HT1080 (cell line): ENCODE data around the gene FOXJ3. TPM values are rescaled to one million over a fixed set of nuclear protein-coding genes. Genes with fewer than 3 reads are reported as not detected.

Source experiments
- DNase-seq: peaks from one replicate; pipeline ENCODE4 v3.0.0-alpha.2; 2015; ENCODE audit warnings: low read depth
- total RNA-seq: library from RNA; depleted of rRNA; stranded (reverse); fragments of >200 nt; shearing (Covaris generic); gene quantifications from 2 replicates; pipeline ENCODE4 v1.2.3, GENCODE V29; 2014

Gene FOXJ3
- total RNA-seq, 1 experiment from 2014 or later, result 30.6 TPM

DNA sequence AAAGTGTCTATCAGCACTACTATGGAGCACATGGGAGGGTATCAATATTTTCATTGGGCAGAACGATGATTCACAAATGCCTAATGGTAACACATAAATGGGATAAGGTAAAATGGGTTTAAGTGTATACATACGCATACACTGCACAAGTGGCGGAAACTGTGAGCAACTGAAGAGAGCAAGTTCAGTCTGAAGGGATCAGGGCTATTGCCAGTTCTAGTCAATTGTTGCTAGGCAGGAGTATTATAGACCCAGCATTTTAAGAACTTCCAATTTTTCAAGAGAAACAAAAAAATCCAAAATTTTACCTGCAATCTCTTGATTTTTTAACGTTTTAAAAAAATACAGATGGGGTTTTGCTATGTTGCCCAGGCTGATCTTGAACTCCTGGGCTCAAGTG is 23.1 kb downstream of the FOXJ3 start:
- DNase-seq, result no peak

DNA sequence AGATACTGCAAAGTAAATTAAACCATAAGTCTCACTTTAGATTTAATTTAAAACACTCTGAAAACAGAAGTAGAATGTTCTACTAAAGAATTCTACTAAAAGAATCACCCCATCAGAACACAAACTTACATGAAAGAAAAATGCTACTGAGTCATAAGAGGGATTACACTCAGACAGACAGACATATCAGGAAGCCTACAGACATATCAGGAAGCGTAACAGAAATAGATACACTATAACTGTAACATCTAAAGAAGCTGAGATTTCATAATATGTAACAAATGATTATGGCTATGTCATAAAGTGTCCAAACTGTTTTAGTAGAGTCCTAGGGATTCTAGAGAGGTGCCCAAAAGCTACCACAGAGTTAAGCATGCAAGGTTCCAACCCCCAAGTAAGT is 23.9 kb downstream of the FOXJ3 start:
- DNase-seq, result no peak

DNA sequence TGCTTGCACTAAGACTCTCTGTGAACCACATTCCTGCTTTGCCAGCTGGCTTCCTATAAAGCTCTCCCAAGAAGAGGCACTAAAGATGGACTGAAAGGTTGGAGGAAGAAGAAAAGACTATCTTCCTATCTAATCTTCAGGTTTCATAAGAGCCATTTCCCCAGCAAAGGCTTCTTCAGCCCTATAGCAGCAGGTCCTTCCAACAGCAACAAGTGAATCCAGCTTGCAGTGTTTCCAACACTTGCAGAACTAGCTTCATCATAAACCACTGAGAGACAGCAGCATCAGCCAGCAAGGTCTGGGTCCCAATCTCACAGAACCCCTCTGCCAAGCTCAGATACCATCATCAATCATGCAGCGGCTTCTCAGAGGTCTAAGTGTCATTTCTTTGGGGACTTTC is 28.1 kb downstream of the FOXJ3 start:
- DNase-seq, result no peak

DNA sequence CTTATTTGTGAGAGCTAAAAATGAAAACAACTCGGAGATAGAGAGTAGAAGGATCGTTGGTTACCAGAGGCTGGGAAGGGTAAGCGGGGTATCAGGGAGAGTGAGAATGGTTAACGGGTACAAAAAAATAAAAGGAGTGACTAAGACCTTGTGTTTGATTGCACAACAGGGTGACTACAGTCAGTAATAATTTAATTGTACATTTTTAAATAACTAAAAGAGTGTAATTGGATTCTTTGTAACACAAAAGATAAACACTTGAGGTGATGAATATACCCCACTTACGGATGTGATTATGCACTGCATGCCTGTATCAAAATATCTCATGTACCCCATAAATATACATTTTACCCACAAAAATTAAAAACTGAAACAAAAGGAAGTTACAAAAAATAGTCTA is 29.4 kb downstream of the FOXJ3 start:
- no peak for DNase-seq

DNA sequence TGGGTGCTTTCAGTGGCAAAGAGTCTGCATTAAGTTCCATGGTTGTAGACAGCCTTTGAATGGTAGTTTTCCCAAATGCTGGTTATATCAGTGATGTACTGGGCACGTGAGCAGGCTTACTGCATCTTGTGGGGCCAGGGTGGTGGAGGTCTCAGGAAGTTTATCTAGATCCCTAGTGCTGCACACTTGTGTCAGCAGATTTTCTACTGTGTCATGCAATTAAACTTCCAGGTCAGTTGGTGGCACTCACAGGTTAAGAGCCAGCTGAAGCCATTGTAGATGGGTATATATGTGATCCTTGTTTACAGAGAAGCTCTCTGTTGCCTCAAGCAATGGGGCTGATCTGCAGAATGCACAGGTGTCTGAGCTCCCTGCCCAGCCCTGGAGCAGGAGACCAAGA is 33.0 kb downstream of the FOXJ3 start:
- no peak for DNase-seq

DNA sequence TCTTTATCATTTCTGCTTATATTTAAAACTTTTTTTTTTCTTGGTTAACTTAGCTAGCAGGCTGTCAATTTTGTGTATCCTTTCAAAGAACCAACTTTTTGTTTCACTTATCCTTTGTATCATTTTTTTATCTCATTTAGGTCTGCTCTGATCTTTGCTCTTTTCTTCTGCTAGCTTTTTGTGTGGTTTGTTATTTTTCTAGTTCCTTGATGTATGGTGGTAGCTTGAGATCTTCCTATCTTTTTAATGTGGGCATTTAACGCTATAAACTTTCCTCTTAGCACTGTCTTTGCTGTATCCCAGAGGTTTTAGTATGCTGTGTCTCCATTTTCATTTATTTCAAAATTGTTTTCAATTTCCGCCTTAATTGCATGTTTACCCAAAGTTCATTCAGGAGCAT is 36.5 kb downstream of the FOXJ3 start:
- DNase-seq, result no peak

DNA sequence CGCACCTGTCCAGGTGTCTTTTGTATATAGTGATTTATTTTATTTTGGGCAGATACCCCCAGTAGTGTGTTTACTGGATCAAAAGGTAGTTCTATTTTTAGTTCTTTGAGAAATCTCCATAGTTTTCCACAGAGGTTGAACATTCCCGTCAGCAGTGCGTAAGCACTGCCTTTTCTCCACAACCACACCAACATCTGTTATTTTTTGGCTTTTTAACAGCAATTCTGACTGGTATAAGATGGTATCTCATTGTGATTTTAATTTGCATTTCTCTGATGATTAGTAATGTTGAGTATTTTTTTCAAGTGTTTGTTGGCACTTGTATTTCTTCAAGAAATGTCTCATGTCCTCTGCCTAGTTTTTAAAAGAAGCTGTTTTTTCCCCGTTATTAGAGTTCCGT is 39.2 kb downstream of the FOXJ3 start:
- no peak for DNase-seq

DNA sequence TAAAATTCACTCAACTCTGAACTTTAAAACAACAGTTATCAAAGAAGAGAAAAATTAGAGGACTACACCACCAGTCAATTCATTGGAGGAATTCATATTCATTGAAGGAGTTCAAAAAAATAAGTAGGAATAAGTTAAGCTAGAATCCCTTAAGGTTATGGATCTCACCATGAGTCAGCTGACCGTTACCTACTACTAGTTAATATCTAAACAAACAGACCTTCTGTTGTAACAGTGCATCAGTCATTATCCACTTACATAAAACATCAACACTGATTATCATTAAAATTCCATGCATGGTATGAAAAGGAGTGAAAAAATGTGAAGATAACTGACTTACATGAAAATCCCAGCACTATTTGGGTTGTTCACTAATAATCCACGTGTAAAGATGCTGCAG is 44.9 kb downstream of the FOXJ3 start:
- no peak for DNase-seq

DNA sequence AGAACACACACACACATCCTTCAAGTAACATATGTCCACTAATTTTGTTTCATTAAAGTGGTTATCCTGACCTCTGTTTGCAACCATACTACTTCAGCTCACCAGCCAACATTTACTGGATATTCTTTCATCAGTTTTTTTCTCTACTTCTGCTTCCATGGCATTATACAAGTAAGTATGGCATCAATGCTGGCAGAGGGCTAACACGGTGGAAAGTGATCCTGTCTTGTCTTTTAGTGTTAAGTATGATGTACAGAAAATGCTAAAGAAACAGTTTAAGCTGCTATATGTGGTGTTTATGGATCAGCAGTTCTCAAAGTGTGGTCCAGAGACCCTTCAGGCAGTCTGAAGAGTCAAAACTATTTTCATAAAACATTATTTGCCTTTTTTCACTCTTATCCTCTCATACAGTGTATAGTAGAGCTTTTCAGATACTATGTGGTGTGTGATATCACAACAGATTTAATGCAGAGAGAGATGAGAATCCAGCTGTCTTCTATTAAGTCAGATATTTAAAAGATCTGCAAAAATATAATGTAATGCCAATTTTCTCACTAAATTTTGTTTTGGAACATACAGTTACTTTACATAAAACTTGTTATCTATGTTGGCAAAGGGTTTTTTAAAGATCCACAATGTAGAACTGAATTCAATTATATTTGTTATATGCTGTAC is 46.6 kb downstream of the FOXJ3 start:
- no peak for DNase-seq

DNA sequence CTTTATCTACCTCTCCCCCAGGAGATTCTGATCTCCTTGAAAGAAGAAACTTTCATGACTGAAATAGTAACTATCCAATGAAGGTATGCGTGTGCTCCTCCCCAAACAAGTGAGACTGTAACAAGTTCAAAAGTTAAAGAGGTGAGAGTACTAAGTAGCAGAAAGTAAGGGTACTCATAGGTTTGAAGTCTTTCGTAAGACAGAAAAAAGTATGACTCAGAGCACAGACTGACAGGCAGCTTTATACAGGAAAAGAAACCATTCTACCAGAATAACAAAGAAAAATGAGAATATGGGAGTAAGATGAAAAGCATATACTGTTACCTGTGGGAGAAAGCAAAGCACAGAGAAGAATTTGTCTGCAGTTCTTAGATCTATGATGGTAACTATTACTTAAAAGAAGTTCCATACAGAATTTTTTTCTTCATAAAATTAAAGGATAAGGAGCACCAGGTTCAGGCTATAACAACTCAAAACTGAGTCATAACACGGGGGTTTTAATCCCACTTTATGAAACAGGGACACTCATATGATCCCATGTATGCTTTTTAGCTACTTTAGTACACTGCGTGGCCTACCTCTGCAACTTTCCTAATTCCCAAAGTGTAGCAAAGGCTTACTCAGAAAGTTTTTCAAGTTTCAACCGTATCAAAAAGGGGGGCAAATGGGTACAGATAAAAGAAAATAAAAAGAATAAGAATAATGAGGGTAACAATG is 52.0 kb downstream of the FOXJ3 start:
- DNase-seq, result peak; percentile 55

DNA sequence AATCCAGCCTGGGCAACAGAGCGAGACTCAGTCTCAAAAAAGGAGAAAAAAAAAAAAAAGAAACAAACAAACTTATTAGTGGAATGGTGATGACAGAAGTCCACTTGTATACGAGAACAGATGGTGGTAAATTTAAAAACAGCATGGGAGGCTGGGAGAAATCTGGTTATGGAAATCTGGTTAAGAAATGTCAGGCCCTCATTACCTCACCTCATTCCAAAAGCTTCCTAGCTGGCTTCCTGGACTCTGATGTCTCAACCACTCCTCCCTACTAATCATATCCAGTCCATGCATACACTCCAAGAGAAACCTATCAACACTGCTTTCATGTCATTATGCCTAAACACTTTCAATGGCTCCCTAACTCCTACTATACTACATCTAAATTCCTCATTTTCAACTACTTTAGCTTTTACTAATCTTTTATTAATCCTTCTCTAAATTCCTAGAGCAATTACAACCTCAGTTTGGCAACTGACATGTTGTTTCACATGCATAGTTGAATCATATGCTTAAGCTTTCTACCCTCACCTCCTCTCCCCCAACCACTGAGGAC is 52.9 kb downstream of the FOXJ3 start:
- no peak for DNase-seq

DNA sequence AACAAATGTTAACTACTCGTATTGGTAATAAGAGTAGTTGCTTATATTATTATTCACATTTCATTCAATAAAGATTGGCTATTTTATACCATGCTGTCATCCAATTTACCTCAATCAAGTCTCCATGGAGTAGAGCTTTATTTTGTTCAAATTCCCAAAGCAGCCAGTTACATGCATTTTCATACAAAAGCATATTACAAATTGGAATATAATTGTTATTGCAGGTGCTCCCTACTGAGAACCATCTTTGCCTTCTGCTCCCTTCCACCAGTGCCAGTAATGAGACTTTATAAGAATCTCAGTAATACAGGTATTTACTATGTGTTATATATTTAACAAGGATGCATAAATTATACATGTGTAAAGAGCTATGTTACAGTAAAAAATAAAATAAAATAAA is 54.2 kb downstream of the FOXJ3 start:
- DNase-seq, result no peak

DNA sequence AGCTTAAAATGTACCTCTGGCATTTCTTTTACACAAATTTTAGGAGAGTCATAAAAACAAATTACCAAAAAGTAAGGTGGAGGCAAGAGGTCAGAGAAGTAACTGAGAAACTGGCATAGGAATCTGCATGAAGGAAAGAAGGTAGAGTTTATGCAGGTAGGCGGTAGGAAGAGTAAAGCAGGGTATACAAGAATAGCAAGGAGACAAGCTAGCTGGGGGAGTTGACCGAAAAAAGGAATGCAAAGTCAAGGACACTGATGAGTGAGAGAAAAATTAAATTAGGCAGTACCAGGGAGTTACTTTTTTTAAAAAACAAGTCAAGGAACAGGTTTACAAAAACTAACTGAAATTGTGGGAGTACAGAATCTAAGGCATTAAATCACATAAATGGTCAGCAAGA is 56.0 kb downstream of the FOXJ3 start:
- no peak for DNase-seq

DNA sequence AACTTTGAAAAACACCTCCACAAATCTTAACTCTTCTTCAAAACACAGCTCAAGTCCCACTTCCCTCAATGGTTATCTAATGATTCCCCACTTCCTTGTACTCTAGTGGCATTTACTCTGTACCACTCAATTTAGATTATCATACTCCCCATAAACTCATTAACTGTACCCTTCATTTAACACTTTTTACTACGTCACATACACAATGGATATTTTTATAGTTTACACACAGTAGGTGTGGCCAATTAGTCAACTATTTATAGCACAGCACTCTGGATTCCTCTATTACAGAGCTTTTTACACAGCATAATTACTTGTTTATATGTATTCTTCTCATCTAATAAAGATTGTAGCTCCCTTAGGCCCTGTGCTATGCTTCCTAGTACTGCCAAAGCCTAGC is 62.1 kb downstream of the FOXJ3 start:
- DNase-seq, result no peak

DNA sequence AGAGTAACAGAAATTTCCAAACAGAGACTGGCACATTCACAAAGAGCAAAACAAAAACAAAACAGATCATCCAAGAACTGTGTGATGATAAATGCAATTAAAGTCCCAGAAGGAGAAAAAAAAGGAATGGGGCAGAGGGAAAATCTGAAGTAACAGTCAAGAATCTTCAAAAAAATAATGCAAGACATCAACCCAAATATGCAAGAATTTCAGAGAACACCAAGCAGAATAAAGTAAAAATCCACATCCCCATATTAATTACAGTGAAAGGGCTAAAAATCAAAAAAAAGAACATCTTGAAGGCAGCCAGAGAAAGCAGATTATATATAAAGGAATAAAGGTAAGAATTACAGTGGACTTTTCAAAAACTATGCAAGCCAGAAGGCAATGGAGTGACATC is 67.1 kb downstream of the FOXJ3 start:
- no peak for DNase-seq

DNA sequence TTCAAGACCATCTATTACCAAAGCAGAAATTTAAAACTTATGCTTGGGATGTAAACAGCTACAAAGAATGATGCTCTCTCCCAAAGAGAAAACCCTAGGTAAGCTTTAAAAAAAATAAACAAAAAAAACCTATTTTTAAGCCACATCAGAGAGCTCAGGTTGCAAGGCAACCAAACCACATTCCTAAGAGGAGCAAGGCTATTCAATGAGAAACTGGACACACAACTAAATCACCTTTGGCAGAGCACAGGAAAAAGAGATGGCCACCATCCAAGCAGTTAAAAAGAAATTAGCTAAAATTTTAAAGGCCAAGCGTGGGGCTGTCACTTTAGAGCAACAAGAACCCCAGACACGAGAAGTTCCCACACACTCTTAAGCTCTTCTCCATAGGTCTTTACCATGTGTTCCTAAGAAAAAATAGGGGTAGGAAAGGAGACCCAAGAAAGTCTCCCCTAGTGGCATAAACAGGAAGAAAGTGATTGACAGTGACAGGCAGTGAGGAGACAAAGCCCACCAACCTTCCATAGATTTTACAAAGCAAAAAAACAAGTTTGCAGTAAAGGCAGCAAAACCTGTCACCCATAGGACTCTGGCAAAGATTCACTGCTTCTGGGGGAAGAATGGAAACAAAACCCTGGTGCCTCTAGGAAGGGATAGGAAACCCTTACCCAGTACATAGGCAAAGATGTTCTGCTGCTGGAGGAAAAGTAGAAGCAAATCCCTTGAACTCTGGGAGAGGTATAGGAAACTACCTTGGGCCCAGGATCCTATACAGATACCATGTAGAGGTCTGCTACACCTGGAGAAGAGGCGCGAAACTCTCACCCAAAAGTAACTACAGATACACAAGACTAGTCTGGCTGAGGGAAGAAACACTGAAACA is 68.5 kb downstream of the FOXJ3 start:
- DNase-seq, result no peak

DNA sequence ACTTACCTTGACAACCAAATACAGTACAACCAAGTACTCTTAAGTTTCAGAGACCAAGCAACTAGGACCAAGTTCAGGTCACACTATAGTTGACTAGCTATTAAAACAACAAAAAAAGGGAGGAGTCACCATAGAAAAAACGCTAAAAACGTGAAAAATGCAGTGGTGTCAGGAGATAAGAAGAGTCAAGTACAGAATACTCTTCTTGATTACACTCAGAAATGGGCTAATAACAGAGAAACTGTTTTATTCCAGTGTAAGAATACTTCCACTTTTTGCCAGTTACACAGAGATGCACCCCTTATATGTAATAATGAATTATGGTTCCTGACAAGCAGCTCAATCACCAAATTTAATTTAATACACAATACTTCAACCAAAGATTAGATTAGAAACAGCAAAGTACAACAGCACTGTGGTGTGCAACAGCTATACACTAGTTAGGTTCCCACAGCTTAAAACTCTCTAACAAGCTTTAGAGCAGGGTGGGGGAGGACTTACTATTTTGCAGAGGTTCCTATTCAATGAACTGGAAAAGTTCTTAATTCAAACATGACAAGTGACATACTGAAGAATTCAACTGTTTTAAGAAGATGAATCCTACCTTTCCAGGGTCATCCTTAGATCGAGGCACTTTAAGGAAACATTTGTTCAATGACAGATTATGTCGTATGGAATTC is 70.4 kb downstream of the FOXJ3 start:
- DNase-seq, result no peak

DNA sequence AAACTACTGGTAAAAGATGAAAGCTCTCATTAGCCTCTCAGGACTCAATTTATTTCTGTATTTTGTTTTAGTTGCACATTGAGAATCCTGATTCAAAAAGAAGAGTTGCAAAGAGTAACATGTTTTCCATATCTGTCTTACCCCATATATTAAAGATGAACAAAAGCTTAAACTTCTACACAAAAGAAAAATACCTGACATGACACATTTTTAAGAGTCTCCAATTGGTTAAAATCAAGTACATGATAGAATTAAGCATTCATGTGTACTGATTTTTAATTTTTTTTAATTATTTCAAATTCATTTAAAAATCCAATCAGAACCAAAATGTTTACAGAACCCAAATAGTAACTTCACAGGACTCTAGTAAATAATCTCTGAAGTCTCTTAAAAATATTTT is 72.0 kb downstream of the FOXJ3 start:
- no peak for DNase-seq

DNA sequence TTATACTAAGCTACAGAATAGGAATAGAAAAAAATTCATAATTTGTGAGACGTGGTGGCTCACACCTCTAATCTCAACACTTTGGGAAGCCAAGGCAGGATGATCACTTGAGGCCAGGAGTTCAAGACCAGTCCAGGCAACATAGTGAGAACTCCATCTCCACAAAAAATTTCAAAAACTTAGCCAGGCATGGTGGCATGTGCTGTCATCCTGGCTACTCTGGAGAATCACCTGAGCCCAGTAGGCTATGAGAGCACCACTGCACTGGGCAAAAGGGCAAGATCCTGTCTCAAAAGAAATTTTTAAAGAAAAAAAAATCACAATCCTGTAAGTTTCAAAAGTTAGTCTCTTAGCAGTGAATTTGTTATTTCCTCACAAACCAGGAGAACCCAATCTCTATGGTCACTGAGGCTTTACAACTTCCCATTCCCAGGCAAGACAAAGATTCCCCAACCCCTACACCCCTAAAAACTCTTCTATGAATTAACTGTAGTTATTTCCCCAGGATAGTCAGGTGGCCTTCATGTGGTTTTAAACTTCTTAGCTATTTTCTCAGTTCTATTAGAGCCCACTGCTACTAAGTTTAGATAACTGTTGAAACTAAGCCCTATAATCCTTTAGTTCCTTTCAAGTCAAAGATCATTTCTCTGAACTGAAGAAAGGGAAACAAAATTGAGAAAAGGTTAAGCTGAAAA is 74.5 kb downstream of the FOXJ3 start:
- no peak for DNase-seq

DNA sequence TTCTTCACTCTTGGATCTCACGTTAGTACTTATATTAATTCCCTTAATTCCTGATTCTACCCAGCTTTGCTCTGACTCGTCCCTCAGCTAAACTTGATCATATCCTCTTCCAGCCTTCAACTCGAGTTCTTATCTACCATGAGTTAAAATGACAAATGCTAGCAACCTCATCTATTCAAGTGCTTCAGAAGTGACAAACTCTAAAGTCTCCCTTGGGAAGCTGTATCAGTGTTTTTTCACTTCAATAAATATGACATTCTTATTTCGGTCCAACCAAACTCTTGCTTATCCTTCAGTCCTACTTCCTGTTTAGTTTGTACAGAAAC is 75.3 kb downstream of the FOXJ3 start:
- no peak for DNase-seq
